Lung (tissue), 12 donors: ENCODE results near the gene MUC6. TPM values are rescaled to one million over a fixed set of nuclear protein-coding genes. Genes with fewer than 3 reads are reported as not detected.

Experiments
- ATAC-seq: fragments of 200-7000 bp; cut with Tn5 transposase; one replicate; pipeline ENCODE4 v1.9.1; 2020; ENCODE audit warnings: moderate number of reproducible peaks; ENCODE audit not compliant: insufficient read depth, low FRiP score
- DNase-seq, 3 donors: peaks; one replicate each; pipeline ENCODE4 v3.0.0-alpha.2; 2013 to 2017
- H3K27ac ChIP-seq, 2 donors: one replicate each; pipeline ENCODE4 v1.5.1; 2013; ENCODE audit warnings: mild to moderate bottlenecking in 2 of 2, moderate library complexity in 2 of 2, control low read depth in 1 of 2, inconsistent platforms in 1 of 2, low read depth in 1 of 2, low read length in 1 of 2
- H3K27me3 ChIP-seq, 3 donors: one replicate each; pipeline ENCODE4 v1.5.1; 2013; ENCODE audit warnings: low read length in 2 of 3; ENCODE audit not compliant: control insufficient read depth in 3 of 3, insufficient read depth in 3 of 3
- H3K36me3 ChIP-seq, 4 donors: one replicate each; pipeline ENCODE4 v1.5.1; 2013; ENCODE audit warnings: low read length in 4 of 4, mild to moderate bottlenecking in 1 of 4, moderate library complexity in 1 of 4; ENCODE audit not compliant: control insufficient read depth in 4 of 4, insufficient read depth in 4 of 4
- H3K4me1 ChIP-seq, 5 donors: one replicate each; pipeline ENCODE4 v1.5.1; 2013; ENCODE audit warnings: low read length in 5 of 5, mild to moderate bottlenecking in 2 of 5, moderate library complexity in 1 of 5; ENCODE audit not compliant: control insufficient read depth in 5 of 5, insufficient read depth in 5 of 5
- H3K4me3 ChIP-seq: one replicate; pipeline ENCODE4 v1.5.1; 2013; ENCODE audit warnings: mild to moderate bottlenecking, control low read depth, moderate library complexity
- H3K9ac ChIP-seq, 2 donors: one replicate each; pipeline ENCODE4 v1.5.1; 2013; ENCODE audit warnings: low read length in 2 of 2, control low read depth in 1 of 2; ENCODE audit not compliant: insufficient read depth in 1 of 2
- H3K9me3 ChIP-seq, 4 donors: one replicate each; pipeline ENCODE4 v1.5.1; 2013; ENCODE audit warnings: low read length in 3 of 4, mild to moderate bottlenecking in 1 of 4, moderate library complexity in 1 of 4; ENCODE audit not compliant: control insufficient read depth in 4 of 4, insufficient read depth in 3 of 4
- WGBS, 2 donors: extraction: QIAGEN DNeasy Blood & Tissue Kit; methylation state at CpG; one replicate each; pipeline ENCODE4 v1.1.7; 2013; 5-methylcytosine and 5-hydroxymethylcytosine counted together
- polyA plus RNA-seq, 2 donors: library from polyadenylated mRNA; stranded (reverse); fragments of 200-250 nt; gene quantifications; one replicate each; pipeline ENCODE4 v1.2.1, GENCODE V29; 2013
- total RNA-seq, 2 donors: library from RNA; depleted of rRNA in 1 of 2; stranded (reverse); fragments of >200 nt in 1 of 2; gene quantifications; one replicate each; pipeline ENCODE4 v1.2.1, GENCODE V29; 2014 to 2021
- TF ChIP-seq, protein P1 (sequence below): IDR thresholded peaks from 2 replicates; pipeline ENCODE4 v1.5.1; 2012; ENCODE audit warnings: mild to moderate bottlenecking; ENCODE audit errors: control extremely low read depth, extremely low read depth
- donor health status: control.
- donor health status: control.
- donor health status: Bipolar disorder and iron deficiency.
- donor health status: healthy.
- donor health status: DM: yes; HTN: yes; CAD: no.

MUC6 gene
- total and polyA plus RNA-seq, 4 donors, result 0.01 to 0.92 (median 0.06) TPM; not detected in 1

DNA sequence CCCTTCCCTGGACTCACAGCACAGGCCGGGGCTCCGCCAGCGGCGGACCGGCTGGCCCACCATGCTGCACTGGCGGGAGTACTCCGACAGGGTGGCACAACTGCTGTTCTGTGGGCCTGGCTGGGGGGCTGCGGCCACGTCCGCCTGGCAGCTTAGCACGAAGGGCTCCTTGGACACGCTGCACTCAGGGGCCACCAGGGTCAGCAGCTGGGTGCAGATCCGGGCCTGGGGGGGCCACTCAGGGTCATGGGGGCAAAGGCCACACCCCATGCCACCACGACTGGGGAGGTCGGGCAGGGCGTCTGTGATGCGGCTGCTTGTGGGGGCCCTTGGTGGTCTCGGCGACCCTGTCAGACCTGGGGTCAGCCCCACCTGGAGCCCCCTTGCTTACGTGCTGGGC lies 6.0 kb downstream of the MUC6 start:
- no peak overlapping the region for H3K9ac ChIP-seq
- DNase-seq, result no peak

DNA sequence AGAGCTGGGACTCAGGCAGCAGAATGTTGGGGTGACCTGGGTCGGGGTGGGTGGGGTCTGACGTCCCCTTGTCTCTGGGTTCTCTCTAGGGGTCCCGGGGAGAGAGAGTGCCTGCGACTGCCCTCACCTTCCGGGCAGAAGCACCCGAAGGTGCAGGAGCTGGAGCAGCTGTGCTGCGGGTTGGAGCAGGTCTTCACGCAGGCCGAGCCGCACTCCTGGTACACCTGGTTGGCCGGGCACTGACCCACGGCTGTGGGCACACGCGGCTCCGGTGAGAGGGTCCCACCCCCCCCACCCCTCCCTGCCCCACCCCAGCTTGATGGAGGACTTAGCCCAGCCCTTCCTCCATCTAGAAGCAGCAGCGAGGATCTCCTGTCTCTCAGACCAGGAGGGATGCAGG lies 6.4 kb downstream of the MUC6 start:
- ATAC-seq, result no peak
- TF ChIP-seq, protein P1, sequence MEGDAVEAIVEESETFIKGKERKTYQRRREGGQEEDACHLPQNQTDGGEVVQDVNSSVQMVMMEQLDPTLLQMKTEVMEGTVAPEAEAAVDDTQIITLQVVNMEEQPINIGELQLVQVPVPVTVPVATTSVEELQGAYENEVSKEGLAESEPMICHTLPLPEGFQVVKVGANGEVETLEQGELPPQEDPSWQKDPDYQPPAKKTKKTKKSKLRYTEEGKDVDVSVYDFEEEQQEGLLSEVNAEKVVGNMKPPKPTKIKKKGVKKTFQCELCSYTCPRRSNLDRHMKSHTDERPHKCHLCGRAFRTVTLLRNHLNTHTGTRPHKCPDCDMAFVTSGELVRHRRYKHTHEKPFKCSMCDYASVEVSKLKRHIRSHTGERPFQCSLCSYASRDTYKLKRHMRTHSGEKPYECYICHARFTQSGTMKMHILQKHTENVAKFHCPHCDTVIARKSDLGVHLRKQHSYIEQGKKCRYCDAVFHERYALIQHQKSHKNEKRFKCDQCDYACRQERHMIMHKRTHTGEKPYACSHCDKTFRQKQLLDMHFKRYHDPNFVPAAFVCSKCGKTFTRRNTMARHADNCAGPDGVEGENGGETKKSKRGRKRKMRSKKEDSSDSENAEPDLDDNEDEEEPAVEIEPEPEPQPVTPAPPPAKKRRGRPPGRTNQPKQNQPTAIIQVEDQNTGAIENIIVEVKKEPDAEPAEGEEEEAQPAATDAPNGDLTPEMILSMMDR, result no peak
- Histone ChIP-seq H3K9me3 (no peaks in the 10 kb centered on the region), H3K4me1 (no peaks in the 10 kb centered on the region), H3K27me3 (no peaks in the 10 kb centered on the region), H3K4me3 (no peak overlapping the region), H3K36me3 (no peaks in the 10 kb centered on the region), H3K27ac (no peak overlapping the region), H3K9ac (no peak overlapping the region)
- 70 to 77% methylated on average over 13 to 16 of the region's 16 CpGs for WGBS, 2 donors
- DNase-seq, result no peak

More for the DNA sequence above, 6.0 kb downstream of the MUC6 start:
- no peak for ATAC-seq
- no peaks in the 10 kb centered on the region for H3K9me3 ChIP-seq
- H3K36me3 ChIP-seq, result no peaks in the 10 kb centered on the region
- H3K4me3 ChIP-seq, result no peak overlapping the region
- TF ChIP-seq, protein P1, result no peak
- whole genome bisulfite sequencing, 2 donors, result 59 to 70% methylated on average over 19 to 20 of the region's 20 CpGs
- no peaks in the 10 kb centered on the region for H3K27me3 ChIP-seq
- H3K4me1 ChIP-seq, result no peaks in the 10 kb centered on the region
- H3K27ac ChIP-seq, result no peak overlapping the region

GRCh38 chr11:1029654-1030053 lies 6.9 kb downstream of the MUC6 start:
- H3K36me3 ChIP-seq, result peaks cover 0 to 2% (median 0%) of the 10 kb centered on the region in 4 donors

More at GRCh38 chr11:1029654-1030053, 6.9 kb downstream of the MUC6 start:
- no peak for DNase-seq
- no peak overlapping the region for H3K9ac ChIP-seq
- no peak overlapping the region for H3K4me3 ChIP-seq
- H3K9me3 ChIP-seq, result no peaks in the 10 kb centered on the region
- no peaks in the 10 kb centered on the region for H3K4me1 ChIP-seq
- H3K27ac ChIP-seq, result no peak overlapping the region
- TF ChIP-seq, protein P1, result no peak
- no peak for ATAC-seq
- WGBS, 2 donors, result 40 to 65% methylated on average over 15 to 16 of the region's 16 CpGs
- no peaks in the 10 kb centered on the region for H3K27me3 ChIP-seq
